Stimulated activated CD8-positive, alpha-beta memory T cell treated with anti-CD3 and anti-CD28 coated beads, Interleukin-7, amount 100 ng/mL, for 24 hours (primary cell): ENCODE data around the gene CD2BP2.

ENCODE experiments used
- DNase-seq: peaks from one replicate; pipeline ENCODE4 v3.0.0-alpha.2; 2020; ENCODE audit warnings: low read depth

The CD2BP2 gene

DNA sequence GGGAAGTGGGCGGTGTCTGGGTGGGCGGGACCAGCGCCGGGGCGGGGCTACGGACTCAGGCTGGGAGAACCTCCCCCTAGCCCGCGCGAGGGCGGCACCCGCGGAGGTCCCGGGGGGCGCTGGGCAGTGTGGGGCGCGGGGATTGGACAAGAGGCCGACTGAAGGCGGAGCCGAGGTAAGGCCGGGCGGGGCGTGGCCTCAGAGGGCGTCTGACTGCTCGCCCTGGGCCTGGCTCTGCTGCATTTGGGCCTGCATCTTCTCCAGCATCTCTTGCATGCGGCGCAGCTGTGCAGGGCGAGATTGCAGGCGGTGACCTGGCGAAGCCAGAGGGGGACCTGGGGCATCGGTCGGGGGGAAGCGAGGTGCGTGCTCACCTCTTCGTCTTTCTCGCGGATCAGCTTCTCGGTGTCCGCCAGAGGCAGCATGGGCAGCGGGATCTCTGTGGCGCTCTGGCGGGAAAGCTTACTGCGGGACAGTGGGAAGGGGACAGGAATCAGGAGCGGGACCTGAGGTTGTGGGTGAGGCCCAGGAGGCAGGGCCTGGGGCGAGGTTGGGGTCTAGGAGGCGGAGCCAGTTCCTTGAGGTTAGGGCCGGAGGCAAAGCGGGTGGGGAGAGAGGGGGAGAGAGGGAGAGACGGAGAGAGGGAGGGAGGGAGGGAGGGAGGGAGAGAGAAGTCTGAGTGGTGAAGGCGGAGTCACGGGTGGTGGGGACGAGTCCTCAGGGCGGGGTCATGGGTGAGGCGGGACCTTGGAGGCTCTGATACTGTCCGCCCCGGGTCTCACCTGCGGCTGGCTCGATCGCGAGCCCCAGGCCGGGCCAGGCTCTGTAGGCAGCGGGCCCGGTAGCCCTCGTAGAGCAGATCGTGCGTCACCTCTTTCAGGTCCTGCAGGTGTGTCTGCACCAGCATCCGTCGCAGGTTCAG, 23.4 kb upstream of the CD2BP2 start:
- peak; percentile 99 for DNase-seq

DNA sequence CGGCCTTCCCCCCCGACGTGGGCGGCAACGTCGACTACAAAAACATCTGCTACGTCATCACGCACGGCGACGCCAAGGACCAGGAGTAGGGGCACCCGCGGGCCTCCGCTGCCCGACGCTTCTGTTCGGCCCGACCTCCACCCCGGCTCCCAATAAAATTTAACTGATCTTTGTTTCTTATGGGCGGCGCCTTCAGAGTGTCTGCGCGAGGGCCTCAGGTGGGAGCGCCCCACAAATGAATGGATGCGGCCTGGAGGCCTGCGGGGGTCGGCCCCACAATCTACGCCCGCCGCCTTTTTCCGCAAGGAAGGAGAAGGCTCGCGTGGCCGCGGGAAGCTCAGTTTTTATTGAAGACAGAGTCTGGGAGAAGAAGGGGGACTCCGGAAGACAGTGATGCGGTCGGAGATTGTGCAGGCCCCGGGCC, 22.7 kb upstream of the CD2BP2 start:
- DNase-seq: no peak

DNA sequence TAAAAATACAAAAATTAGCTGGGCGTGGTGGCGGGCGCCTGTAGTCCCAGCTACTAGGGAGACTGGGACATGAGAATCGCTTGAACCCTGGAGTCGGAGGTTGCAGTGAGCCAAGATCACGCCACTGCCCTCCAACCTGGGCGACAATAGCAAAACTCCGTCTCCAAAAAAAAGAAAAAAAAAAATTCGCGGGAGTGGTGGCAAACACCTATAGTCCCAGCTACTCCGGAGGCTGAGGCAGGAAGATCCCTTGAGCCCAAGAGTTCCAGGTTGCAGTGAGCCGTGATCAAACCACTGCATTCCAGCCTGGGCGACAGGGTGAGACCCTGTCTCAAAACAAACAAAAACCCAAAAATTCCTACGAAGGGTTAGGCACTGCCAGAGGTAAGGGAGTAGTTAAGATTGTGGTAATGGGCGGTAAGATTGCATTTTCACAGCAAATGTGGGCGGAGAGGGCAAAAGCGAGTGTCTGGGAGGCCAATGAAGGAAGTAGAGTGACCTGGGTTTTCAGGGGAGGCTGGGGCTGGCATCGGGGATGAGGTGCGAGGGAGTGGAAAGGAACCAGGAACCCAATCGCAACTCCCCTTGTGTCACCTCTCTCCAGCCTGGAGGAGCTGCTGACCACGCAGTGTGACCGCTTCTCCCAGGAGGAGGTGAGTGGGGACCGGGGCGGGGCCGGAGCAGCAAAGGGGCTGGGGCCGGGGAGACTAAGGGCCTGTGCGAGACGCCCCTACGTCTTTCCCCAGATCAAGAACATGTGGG, 22.1 kb upstream of the CD2BP2 start:
- no peak for DNase-seq

DNA sequence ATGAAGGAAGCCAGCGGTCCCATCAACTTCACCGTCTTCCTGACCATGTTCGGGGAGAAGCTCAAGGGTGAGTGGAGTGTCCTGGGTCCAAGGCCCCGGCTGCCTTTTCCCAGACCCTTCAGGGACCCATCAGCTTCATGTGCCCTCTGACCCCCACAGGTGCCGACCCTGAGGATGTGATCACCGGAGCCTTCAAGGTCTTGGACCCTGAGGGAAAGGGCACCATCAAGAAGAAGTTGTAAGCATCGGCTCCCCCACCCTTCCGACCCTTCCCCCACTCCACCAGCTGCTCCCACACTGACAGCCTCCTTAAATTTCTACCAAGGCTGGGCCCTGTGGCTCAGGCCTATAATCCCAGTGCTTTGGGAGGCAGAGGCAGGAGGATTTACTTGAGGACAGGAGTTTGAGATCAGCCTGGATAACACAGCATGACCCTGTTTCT, 21.4 kb upstream of the CD2BP2 start:
- no peak for DNase-seq

DNA sequence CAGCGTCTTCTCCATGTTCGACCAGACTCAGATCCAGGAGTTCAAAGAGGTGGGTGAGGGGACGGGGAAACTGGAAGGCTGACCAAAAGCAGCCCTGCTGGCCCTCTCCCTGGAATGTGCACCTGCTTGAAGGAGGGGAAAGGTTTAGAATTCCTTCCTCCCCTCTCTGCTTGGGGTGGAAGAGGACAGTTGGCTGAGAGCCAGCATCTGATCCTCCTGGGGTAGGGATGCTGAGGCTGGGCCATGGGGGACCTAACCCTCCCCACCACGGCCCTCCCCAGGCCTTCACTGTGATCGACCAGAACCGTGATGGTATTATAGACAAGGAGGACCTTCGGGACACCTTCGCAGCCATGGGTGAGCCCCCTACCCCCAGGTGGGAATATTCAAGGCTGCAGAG, 20.8 kb upstream of the CD2BP2 start:
- no peak for DNase-seq

DNA sequence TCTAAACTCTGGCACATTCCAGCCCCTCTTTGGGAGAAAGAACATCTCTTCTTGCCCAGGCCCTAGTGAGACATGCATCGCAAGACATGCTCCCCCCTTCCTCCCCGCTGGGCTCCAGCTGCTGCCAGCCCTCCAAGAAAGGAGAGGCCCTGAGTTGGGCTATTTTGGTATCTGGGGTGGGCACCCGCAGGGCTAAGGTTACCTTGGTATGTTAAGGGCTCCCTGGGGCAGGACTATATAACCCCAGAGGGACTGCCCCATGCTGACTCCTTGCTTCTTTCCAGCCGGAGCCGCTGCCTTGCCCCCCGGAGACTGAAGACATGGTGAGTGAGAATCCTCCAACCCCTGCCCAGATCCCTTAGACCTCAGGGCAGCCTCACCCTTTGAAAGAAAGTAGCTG, 19.4 kb upstream of the CD2BP2 start, which contains the start of gene MYL11:
TSS of gene MYL11 (plus strand) at position 265 of the 400 bp plus-strand sequence. CDS start at position 321, 56 bp downstream.
- DNase-seq: no peak

DNA sequence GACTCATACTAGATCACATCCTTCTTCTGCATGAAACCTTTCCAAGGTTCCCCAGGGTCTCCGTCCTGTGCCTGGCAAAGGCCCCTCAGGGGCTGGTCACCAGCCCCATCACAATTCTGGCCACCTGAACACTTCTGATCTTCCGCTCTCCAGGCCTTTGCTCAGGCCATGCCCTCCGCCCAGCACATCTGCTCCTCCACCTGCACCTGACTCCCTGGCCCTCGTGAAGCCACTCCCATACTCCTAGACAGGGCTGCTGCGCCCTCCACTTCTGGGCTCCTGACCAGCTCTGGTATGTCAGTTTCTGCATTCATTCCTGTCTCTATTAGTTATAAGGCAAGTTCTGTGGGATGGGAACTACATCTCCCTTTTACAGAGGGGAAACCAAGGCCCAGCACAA, 17.6 kb upstream of the CD2BP2 start:
- DNase-seq: no peak

DNA sequence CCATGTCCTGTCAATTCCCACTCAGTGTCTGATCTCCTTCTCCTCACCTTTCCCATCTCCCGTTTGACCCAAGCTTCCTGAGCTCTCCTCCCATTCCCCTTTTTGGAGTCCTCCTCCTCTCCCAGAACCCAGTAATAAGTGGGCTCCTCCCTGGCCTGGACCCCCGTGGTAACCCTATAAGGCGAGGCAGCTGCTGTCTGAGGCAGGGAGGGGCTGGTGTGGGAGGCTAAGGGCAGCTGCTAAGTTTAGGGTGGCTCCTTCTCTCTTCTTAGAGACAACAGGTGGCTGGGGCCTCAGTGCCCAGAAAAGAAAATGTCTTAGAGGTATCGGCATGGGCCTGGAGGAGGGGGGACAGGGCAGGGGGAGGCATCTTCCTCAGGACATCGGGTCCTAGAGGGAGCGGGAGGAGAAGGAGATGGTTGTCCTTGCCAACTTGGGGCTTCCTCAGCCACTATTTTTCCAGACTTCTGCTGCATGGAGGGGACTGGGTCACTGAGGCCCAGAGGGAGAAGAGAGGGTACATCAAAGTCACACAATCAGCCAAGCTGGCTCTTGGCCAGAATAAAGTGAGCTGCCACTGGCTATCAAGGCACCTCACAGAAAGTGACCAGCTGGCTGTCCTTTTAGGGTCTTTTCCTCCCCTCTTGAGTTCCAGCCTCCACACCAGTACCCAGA, 17.1 kb upstream of the CD2BP2 start:
- no peak for DNase-seq

DNA sequence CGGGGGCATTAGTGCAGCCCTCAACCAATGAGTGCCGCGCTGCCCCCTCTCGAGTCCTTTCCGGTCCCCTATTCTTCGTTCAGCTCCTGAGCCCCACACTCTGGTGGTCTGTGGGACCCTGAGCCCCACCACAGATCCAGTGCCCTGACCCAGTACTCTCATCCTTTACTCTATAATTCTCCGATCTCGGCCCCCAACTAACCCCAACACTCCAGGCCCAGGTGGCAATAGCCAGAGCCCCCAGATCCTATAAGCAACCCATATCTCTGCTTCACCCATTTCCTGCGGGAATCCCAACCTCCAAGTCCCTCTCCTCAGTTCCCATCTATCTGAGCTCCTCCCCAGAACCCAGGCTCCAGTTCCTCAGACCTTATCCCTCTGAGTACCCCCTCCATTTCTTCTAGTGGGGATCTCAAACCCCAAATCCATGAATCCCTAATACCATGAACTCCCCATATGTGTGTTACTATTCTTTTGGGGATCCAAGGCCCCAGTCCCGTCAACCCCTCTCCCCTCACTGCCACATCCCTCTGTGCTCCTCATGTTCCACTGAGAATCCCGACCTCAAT, 16.2 kb upstream of the CD2BP2 start:
- no peak for DNase-seq

DNA sequence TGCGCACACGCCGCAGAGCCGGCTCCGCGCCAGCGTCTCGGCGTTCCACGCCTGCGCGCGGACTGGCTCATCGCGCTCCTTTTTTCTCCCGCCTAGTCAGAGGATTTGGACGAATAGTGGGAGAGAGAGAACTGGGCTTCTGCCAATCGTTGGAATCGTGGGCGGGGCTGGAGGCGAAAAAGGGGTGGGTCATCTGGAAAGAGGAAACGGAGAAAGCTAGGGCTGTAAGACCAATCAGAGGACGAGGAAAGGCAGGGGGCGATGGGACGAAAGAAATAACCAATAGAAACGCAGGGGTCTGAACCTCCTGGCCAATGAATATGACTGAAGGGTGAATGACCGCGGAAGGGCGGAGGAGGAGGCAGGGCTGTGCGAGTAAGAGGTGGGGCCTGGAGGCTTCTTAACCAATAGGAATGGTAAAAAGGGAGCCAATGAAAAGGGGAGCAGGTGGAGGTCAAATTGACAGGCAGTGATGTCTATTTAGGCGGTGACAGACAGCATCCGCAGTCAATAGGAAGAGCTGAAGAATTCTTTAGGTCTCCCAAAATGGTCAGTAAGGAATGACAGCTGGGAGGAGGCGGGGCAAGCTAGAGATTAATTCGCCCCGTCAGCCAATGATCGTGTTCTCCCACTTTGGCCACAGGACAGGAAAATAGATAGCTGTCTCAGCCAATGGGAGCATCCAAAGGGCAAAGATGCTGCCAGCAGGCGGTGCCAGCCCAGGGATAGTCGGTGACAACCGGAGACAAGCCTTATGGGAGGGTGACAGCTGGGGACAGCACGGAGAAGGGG, 15.5 kb upstream of the CD2BP2 start, which contains the start of gene TBC1D10B:
TSS of gene TBC1D10B (minus strand) at position 39 of the 792 bp plus-strand sequence. CDS start 311 bp downstream, outside the sequence.
- DNase-seq: peak; percentile 94

DNA sequence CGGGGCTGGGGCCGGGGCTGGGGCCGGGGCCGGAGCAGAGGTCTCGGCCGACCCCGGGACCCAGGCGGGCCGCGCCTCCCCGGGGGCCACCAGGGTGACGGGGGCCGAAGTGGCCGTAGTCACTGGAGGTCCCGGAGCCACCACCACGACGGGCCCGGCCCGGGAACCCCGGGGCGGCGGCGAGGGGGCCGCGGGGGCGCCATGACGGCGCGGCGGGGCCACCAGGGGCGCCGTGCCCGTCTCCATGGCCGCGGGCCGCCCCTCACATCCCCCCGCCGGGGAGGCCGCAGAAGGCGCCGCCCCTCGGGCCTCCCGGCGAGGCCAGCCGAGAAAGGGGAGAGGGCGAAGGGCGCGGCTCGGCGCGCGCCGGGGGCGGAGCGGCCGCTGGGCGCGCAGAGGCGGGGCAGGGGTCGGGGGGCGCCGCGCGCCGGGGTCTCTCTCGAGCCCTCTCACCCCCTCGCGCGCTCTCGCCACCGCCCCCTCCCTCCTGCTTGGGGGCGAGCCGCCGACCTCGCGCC, 14.9 kb upstream of the CD2BP2 start:
- DNase-seq: no peak

DNA sequence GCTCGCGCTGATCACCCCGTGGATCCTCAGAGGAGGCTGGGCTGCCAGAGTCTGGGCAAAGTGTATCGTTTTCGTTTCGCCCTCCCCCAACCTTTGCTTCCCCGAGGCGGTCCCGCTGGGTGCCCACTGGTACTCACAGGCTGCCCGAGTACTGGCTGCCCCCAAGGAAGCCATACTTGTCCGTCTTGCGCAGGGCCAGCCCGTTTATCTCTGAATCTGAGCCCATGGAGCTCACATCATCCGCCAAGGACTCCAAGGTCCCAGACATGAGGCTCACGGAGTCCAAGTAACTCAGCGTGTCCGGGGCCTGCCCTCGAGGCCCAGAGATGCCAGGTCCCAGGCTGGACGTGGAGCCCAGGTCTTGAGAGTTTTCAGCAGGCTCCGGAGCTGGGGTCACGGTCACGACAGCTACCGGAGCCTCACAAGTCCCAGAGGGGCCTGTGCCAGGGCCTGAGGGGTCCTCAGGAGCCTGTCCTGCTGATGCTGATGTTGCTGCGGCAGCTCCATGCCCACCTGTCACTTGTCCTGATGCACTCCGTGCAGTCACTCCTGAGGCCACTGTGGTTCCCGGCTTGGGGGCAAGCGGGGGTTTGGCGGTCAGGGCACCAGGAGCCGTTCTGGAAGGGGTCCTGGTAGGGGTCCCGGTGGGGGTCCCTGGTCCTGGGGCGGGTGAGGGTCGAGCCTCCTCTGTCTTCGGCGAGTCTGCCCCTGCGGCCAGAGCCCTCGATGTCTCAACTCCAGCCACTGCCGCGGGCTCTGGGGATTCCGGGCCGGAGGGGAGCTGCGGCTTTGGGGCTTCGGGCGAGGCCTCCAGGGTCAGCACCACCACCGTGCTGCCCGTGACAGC, 14.2 kb upstream of the CD2BP2 start:
- no peak for DNase-seq

DNA sequence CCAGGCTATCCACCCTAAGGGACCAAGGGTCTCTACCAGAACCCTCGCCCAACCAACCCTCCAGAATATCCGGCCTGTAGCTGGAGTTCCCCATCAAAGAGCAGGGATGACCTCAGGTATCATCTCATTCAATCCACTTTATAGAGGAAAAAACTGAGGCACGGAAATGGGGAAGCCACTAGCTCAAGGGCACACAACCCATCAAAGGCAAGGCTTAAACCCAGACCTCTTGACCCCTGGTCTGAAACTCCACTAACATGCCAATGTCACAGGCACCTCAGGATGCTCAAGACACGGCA, 13.6 kb upstream of the CD2BP2 start:
- no peak for DNase-seq

DNA sequence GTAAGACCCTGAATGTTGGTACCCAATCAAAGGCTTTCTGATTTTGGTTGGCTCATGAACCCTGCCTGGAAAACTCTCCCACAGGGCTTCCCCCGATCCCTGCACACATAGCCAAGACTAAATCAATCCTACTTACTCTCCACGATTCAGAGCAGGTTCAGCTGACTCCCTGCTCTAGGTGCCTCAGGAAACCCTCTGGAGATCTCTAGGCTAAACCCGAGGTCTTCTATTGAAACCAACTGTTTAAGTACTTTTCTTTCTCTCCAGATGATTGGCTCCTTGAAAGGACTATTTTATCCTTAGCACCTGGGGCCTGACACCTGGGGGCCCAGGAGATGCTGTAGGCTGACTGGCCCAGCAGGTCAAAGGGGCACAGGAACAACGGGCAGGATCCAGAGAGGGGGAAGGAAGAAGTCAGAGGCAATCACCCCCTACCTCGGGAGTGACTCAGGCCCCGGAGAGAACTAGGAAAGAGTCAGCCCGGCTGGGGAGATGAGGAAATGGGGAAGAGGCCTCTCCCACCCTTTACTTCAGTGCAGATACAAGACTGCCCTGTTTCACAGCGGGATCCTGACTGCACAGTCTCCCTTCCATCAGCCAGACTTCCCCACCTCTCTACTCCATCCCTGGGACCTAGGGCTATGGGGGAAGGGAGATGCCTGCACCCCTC, 13.1 kb upstream of the CD2BP2 start:
- DNase-seq: no peak

DNA sequence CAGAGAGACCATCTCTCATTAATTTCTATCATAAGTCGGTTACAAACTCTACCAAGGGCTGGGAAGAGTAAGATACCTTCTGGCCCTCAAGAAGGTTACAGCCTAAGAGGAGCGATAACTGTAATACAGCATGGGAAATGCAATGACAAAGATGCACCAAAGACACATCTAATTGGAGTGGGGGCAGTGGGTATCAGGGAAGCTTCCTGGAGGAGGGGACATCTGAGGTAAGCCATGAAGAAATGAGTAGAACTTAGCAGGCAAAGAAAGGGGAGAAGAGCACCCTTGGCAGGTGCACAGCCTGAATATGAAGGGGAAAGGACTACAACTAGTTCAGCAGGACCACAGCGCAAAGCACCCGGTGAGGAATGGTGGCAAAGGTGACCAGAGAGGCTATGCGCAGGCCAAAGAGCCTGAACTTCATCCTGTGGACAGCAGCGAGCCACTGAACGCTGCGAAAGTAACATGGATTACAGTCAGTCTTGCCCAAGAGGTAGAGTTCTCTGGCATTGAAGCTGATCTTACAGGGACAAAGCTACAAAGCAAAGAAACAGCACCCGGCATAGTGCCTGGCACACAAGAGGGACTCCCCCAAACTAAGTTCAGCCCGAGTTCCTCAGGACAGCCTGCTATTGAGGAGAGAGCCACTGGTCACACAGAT, 12.4 kb upstream of the CD2BP2 start:
- DNase-seq: no peak

DNA sequence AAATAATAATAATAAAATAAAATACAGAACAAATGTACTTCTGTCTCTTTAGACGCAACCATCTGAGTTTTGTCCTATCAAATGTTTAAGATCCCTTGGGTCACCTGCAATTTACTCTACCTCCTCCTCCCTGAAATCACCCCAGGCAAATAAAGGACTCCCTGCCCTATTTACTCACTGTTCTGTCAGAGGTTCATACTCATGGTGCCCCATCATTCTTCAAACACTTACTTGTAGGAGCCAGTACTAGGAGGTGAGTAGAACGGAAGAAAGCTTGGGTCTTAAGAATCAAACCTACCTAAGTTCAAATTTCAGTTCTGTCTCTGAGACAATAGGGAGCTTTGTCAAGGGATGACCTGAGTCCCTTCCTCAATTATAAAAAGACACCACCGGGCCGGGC, 11.4 kb upstream of the CD2BP2 start:
- no peak for DNase-seq

DNA sequence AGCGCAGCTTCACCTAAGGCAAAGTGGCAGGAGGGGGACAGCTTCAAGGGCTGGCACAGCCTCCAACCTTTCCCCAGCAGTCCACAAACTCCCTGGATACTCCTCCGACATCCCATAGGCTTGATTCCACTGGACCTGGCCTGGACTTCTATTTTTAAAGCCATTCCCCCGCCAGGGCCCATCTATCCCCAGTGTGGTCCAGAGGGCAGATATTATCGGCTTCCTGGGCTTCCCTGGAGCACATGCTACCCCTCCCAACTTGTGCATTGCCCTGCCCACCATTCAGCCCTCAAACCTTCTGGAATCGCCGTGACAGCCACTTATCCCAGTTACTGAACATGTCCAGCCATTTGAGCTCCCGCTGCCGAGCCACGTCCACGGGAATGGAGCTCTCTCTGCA, 10.1 kb upstream of the CD2BP2 start:
- DNase-seq: no peak

DNA sequence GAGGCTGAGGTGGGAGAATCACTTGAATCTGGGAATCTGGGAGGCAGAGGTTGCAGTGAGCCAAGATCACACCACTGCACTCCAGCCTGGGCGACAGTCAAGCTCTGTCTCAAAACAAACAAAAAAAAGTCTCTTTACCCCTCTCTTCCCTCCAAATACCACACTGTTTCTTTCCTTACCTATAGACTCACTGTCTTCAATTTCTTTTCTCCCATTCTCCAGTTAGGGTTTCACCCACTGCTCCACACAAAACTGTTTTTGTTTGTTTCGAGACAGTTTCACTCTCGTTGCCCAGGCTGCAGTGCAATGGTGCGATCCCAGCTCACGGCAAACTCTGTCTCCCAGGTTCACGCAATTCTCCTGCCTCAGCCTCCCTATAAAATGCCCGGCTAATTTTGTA, 6.1 kb upstream of the CD2BP2 start:
- DNase-seq: no peak

DNA sequence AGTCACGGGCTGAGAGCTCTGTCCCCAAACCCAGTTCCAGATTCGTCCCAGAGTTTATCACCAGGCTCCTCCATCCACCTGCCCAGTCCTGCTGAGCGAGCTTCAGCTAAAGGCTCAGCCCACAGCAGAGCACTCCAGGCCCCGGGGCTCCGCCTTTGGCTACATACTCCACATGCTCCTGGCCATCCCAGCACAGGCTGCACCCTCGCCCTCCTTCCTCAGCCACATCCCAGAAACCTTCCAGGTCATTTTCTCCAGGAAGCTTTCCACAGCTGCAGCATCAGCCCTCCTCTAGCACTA, 4.7 kb upstream of the CD2BP2 start:
- DNase-seq: no peak
